ENCODE results near the gene USP7.
A peak's percentile ranks its signal among the peaks of the same experiment; 100 is the strongest.

USP7 gene

GRCh38 chr16:8962393-8963009, 1.2 kb downstream of the USP7 start:
- H3K4me1 Mint-ChIP-seq, result peaks cover 55% of the 10 kb centered on the region
- H3K36me3 Mint-ChIP-seq, result peaks cover 8% of the 10 kb centered on the region

GRCh38 chr16:8961811-8962390, 1.8 kb downstream of the USP7 start:
- Mint-ChIP-seq H3K4me3 (peak overlapping the region; percentile 99), H3K27me3 (no peaks in the 10 kb centered on the region)

More at GRCh38 chr16:8962393-8963009, 1.2 kb downstream of the USP7 start:
- H3K4me3 Mint-ChIP-seq, result peak overlapping the region; percentile 99
- H3K27ac Mint-ChIP-seq, result peak overlapping the region; percentile 97
- no peaks in the 10 kb centered on the region for H3K9me3 Mint-ChIP-seq
- no peaks in the 10 kb centered on the region for H3K27me3 Mint-ChIP-seq

GRCh38 chr16:8960788-8961109, 3.0 kb downstream of the USP7 start:
- Mint-ChIP-seq H3K27me3 (no peaks in the 10 kb centered on the region), H3K36me3 (peaks cover 8% of the 10 kb centered on the region), H3K4me1 (peaks cover 72% of the 10 kb centered on the region), H3K27ac (peak overlapping the region; percentile 68), H3K9me3 (no peaks in the 10 kb centered on the region), H3K4me3 (peak overlapping the region; percentile 99)

More at GRCh38 chr16:8961811-8962390, 1.8 kb downstream of the USP7 start:
- Mint-ChIP-seq H3K27ac (peak overlapping the region; percentile 97), H3K4me1 (peaks cover 60% of the 10 kb centered on the region), H3K36me3 (peaks cover 8% of the 10 kb centered on the region), H3K9me3 (no peaks in the 10 kb centered on the region)

- peaks cover 75% of the 10 kb centered on the region for H3K4me1 Mint-ChIP-seq
- no peaks in the 10 kb centered on the region for H3K9me3 Mint-ChIP-seq
- H3K4me3 Mint-ChIP-seq, result peak overlapping the region; percentile 99
- peak overlapping the region; percentile 68 for H3K27ac Mint-ChIP-seq
- peaks cover 8% of the 10 kb centered on the region for H3K36me3 Mint-ChIP-seq
- H3K27me3 Mint-ChIP-seq, result no peaks in the 10 kb centered on the region
Measured at GRCh38 chr16:8959921-8960787, 3.6 kb downstream of the USP7 start.

- H3K4me3 Mint-ChIP-seq, result peak overlapping the region; percentile 99
- peaks cover 8% of the 10 kb centered on the region for H3K36me3 Mint-ChIP-seq
- no peaks in the 10 kb centered on the region for H3K27me3 Mint-ChIP-seq
- no peaks in the 10 kb centered on the region for H3K9me3 Mint-ChIP-seq
- peak overlapping the region; percentile 82 for H3K27ac Mint-ChIP-seq
- H3K4me1 Mint-ChIP-seq, result peaks cover 80% of the 10 kb centered on the region
Measured at GRCh38 chr16:8958344-8959167, 5.2 kb downstream of the USP7 start.

GRCh38 chr16:8957509-8958157, 6.1 kb downstream of the USP7 start:
- H3K27me3 Mint-ChIP-seq, result no peaks in the 10 kb centered on the region
- H3K4me3 Mint-ChIP-seq, result peak overlapping the region; percentile 99
- peaks cover 8% of the 10 kb centered on the region for H3K36me3 Mint-ChIP-seq
- no peaks in the 10 kb centered on the region for H3K9me3 Mint-ChIP-seq
- peaks cover 88% of the 10 kb centered on the region for H3K4me1 Mint-ChIP-seq
- H3K27ac Mint-ChIP-seq, result no peak overlapping the region

- H3K36me3 Mint-ChIP-seq, result peaks cover 4% of the 10 kb centered on the region
- H3K4me3 Mint-ChIP-seq, result peak overlapping the region; percentile 44
- no peaks in the 10 kb centered on the region for H3K9me3 Mint-ChIP-seq
- peaks cover 89% of the 10 kb centered on the region for H3K4me1 Mint-ChIP-seq
- H3K27me3 Mint-ChIP-seq, result no peaks in the 10 kb centered on the region
- no peak overlapping the region for H3K27ac Mint-ChIP-seq
Measured at GRCh38 chr16:8957063-8957397, 6.7 kb downstream of the USP7 start.

- H3K27me3 Mint-ChIP-seq, result no peaks in the 10 kb centered on the region
- no peaks in the 10 kb centered on the region for H3K36me3 Mint-ChIP-seq
- no peak overlapping the region for H3K27ac Mint-ChIP-seq
- H3K4me1 Mint-ChIP-seq, result peaks cover 89% of the 10 kb centered on the region
- no peaks in the 10 kb centered on the region for H3K9me3 Mint-ChIP-seq
- peak overlapping the region; percentile 44 for H3K4me3 Mint-ChIP-seq
Measured at GRCh38 chr16:8956265-8957062, 7.2 kb downstream of the USP7 start.

GRCh38 chr16:8955828-8956227, 7.9 kb downstream of the USP7 start:
- Mint-ChIP-seq H3K4me3 (peak overlapping the region; percentile 2), H3K36me3 (no peaks in the 10 kb centered on the region), H3K27ac (no peak overlapping the region), H3K9me3 (no peaks in the 10 kb centered on the region), H3K4me1 (peaks cover 89% of the 10 kb centered on the region), H3K27me3 (no peaks in the 10 kb centered on the region)

GRCh38 chr16:8953064-8953463, 10.6 kb downstream of the USP7 start:
- peak overlapping the region; percentile 92 for H3K27ac Mint-ChIP-seq
- H3K4me1 Mint-ChIP-seq, result peaks cover 88% of the 10 kb centered on the region
- no peaks in the 10 kb centered on the region for H3K36me3 Mint-ChIP-seq
- no peaks in the 10 kb centered on the region for H3K27me3 Mint-ChIP-seq
- H3K9me3 Mint-ChIP-seq, result no peaks in the 10 kb centered on the region
- peak overlapping the region; percentile 43 for H3K4me3 Mint-ChIP-seq

- H3K9me3 Mint-ChIP-seq, result no peaks in the 10 kb centered on the region
- no peak overlapping the region for H3K27ac Mint-ChIP-seq
- H3K4me1 Mint-ChIP-seq, result peaks cover 89% of the 10 kb centered on the region
- no peak overlapping the region for H3K4me3 Mint-ChIP-seq
- H3K27me3 Mint-ChIP-seq, result no peaks in the 10 kb centered on the region
- H3K36me3 Mint-ChIP-seq, result no peaks in the 10 kb centered on the region
Measured at GRCh38 chr16:8952281-8952751, 11.4 kb downstream of the USP7 start.

GRCh38 chr16:8951447-8952280, 12.0 kb downstream of the USP7 start:
- Mint-ChIP-seq H3K27ac (peak overlapping the region; percentile 56), H3K4me3 (peak overlapping the region; percentile 51), H3K4me1 (peaks cover 89% of the 10 kb centered on the region), H3K9me3 (no peaks in the 10 kb centered on the region), H3K27me3 (no peaks in the 10 kb centered on the region), H3K36me3 (no peaks in the 10 kb centered on the region)

GRCh38 chr16:8950580-8951077, 13.1 kb downstream of the USP7 start:
- Mint-ChIP-seq H3K36me3 (no peaks in the 10 kb centered on the region), H3K4me3 (peak overlapping the region; percentile 30), H3K27me3 (no peaks in the 10 kb centered on the region), H3K27ac (peak overlapping the region; percentile 12), H3K4me1 (peaks cover 89% of the 10 kb centered on the region), H3K9me3 (no peaks in the 10 kb centered on the region)
